Tibial nerve (tissue), 4 donors: ENCODE measurements around the gene TEKT4. TPM values are rescaled to one million over a fixed set of nuclear protein-coding genes. Genes with fewer than 3 reads are reported as not detected.
"Not testable (repeated sequence)": the region's sequence is repeated elsewhere in the genome, so short reads cannot be mapped to it uniquely, and the experiment has no call there.

Experiments
- DNase-seq, 2 donors: peaks; one replicate each; pipeline ENCODE4 v3.0.0-alpha.2; 2019; ENCODE audit warnings: low spot score in 2 of 2
- H3K27ac ChIP-seq, 4 donors: fragments of 200-600 bp; sonication (generic) in 3 of 4; one replicate each; pipeline ENCODE4 v1.5.1; 2017 to 2019; ENCODE audit warnings: mild to moderate bottlenecking in 1 of 4
- H3K27me3 ChIP-seq, 2 donors: fragments of 200-600 bp; sonication (generic) in 1 of 2; one replicate each; pipeline versions ENCODE4 v1.5.1 to v1.6.0; 2017 to 2019
- H3K36me3 ChIP-seq, 3 donors: fragments of 200-600 bp; sonication (generic); one replicate each; pipeline ENCODE4 v1.5.1; 2018 to 2019
- H3K4me1 ChIP-seq, 4 donors: fragments of 200-600 bp; sonication (generic) in 3 of 4; one replicate each; pipeline ENCODE4 v1.5.1; 2017 to 2019
- H3K4me3 ChIP-seq, 4 donors: fragments of 200-600 bp; sonication (generic) in 3 of 4; one replicate each; pipeline ENCODE4 v1.5.1; 2017 to 2019; ENCODE audit warnings: mild to moderate bottlenecking in 1 of 4, moderate library complexity in 1 of 4
- H3K9me3 ChIP-seq, 4 donors: fragments of 200-600 bp; sonication (generic) in 3 of 4; one replicate each; pipeline ENCODE4 v1.5.1; 2017 to 2019
- EP300 ChIP-seq, 2 donors: sonication (generic); formaldehyde crosslinking; IDR thresholded peaks; one replicate each; pipeline ENCODE4 v1.6.1; 2017; ENCODE audit warnings: antibody characterized with exemption in 2 of 2, mild to moderate bottlenecking in 1 of 2
- POLR2A ChIP-seq, 2 donors: fragments of 450-650 bp; IDR thresholded peaks; one replicate each; pipeline ENCODE4 v1.6.1; 2017; ENCODE audit warnings: antibody characterized with exemption in 2 of 2, mild to moderate bottlenecking in 2 of 2, moderate library complexity in 2 of 2
- WGBS, 2 donors: methylation state at CpG; one replicate each; pipeline ENCODE4 v1.1.5; 2018; 5-methylcytosine and 5-hydroxymethylcytosine counted together
- total RNA-seq, 4 donors: library from RNA; depleted of rRNA; stranded (reverse); fragments of >200 nt; gene quantifications; one replicate each; pipeline ENCODE4 v1.1.0, GENCODE V29; 2016
- TF ChIP-seq, protein P1 (sequence below), 5 experiments: fragments of 200-600 bp in 3 of 5; fragments of 450-650 bp in 2 of 5; sonication (generic) in 3 of 5; IDR thresholded peaks; one replicate each; pipeline ENCODE4 v1.5.1; 2016 to 2019; ENCODE audit warnings: antibody characterized with exemption in 5 of 5, mild to moderate bottlenecking in 3 of 5, moderate library complexity in 2 of 5

The TEKT4 gene, protein sequence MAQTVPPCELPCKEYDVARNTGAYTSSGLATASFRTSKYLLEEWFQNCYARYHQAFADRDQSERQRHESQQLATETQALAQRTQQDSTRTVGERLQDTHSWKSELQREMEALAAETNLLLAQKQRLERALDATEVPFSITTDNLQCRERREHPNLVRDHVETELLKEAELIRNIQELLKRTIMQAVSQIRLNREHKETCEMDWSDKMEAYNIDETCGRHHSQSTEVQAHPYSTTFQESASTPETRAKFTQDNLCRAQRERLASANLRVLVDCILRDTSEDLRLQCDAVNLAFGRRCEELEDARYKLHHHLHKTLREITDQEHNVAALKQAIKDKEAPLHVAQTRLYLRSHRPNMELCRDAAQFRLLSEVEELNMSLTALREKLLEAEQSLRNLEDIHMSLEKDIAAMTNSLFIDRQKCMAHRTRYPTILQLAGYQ
- not detected for total RNA-seq

- no peaks in the 10 kb centered on the region for H3K36me3 ChIP-seq
- no peak for DNase-seq
- no peak within 1 kb of the TSS for H3K27ac ChIP-seq
- peaks cover 0 to 7% (median 0%) of the 10 kb centered on the region in 4 donors for H3K4me1 ChIP-seq
- H3K27me3 ChIP-seq, result peaks cover 0 to 28% of the 10 kb centered on the region in 2 donors
- 61 to 64% methylated on average over 17 to 52 of the region's 59 CpGs for WGBS, 2 donors
- no peak for TF ChIP-seq POLR2A (IDR thresholded peaks at IDR 0.05)
- TF ChIP-seq EP300 (IDR thresholded peaks at IDR 0.05), result no peak
- H3K4me3 ChIP-seq, result no peak within 1 kb of the TSS
- no peaks in the 10 kb centered on the region for H3K9me3 ChIP-seq
These were observed at the start of gene TEKT4 for GRCh38 chr2:94871226-94872087. TSS of gene TEKT4 (plus strand) at chr2:94871430. CDS start at chr2:94871580, 150 bp downstream.

DNA sequence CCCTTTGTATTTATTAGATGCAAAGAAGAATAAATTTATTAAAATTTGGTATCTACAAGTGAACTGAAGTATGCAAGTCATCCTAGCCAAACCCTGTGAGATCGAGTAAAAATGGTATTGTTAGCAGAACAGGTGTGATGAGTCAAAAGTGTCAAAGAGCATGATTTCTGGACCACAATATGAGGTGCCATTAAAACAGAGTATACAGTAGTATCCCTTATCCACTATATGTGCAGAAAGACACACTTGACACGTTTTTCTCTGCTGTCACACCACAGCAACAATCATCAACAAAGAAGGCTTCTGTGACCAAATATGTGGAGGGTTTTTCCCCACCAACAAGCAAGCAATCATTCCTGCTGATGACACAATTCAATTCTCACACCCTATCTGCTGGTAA lies 32.0 kb upstream of the TEKT4 start:
- H3K9me3 ChIP-seq, result not testable (repeated sequence)

GRCh38 chr2:94856856-94857255 lies 14.4 kb upstream of the TEKT4 start:
- not testable (repeated sequence) for H3K27ac ChIP-seq, H3K9me3 ChIP-seq, H3K36me3 ChIP-seq, DNase-seq
- WGBS, 2 donors, result 4 to 5% methylated on average over 28 to 34 of the region's 35 CpGs
- Histone ChIP-seq H3K4me3 (peak overlapping the region in 2 of 4 donors; percentile 9 to 33), H3K27me3 (peaks cover 0 to 64% of the 10 kb centered on the region in 2 donors), H3K4me1 (peaks cover 0 to 23% (median 0%) of the 10 kb centered on the region in 4 donors)

More for the DNA sequence above, 32.0 kb upstream of the TEKT4 start:
- H3K4me1 ChIP-seq, H3K4me3 ChIP-seq, DNase-seq, H3K27me3 ChIP-seq, H3K27ac ChIP-seq, H3K36me3 ChIP-seq: not testable (repeated sequence)
- WGBS, 2 donors, result 32 to 41% methylated on average over 2 of the region's 2 CpGs

GRCh38 chr2:94857367-94858162 lies 13.7 kb upstream of the TEKT4 start:
- not testable (repeated sequence) for H3K36me3 ChIP-seq, DNase-seq, H3K27ac ChIP-seq, H3K9me3 ChIP-seq
- H3K4me3 ChIP-seq, result peak overlapping the region in 2 of 4 donors; percentile 9 to 33
- WGBS, 2 donors, result 7 to 17% methylated on average over 24 to 46 of the region's 58 CpGs
- H3K4me1 ChIP-seq, result peaks cover 0 to 23% (median 0%) of the 10 kb centered on the region in 4 donors
- H3K27me3 ChIP-seq, result peaks cover 0 to 71% of the 10 kb centered on the region in 2 donors

DNA sequence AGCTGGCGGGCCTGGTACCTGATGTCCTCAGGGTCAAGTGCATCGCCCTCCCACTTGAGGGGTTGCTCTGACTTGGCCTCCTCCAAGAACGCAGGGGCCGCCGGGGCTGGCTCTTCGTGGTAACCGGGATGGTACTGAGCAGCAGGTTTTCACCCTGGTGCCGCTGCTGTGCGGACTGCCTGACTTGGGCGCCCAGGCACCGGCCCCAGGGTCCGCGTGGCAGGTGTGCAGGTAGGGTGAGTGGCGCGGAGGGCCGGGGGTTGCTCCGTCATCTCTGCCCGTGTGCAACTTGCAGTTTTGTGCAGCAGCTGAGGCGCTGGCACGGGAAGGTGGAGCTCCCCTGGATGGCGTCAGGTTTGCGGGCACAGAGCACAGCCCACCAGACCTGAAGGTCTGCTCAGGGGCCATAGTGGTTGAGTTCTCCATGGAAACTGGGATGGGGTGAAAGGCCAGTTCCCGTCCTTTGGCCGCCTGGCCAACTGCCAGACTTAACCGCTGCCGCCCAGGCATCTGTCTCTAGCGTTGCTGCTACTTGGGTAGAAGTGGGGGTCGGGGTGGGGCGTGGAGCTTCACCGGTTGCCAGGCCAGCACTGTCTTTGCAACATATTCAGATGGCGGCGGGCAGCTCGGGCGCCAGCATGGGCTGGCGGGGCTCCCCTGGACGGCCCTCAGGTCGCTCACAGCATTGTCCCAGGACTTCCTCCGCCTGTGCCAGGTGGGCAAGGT lies 12.9 kb upstream of the TEKT4 start:
- 45 to 55% methylated on average over 31 to 35 of the region's 38 CpGs for WGBS, 2 donors
- DNase-seq, H3K9me3 ChIP-seq, H3K36me3 ChIP-seq, H3K27ac ChIP-seq, H3K4me3 ChIP-seq: not testable (repeated sequence)
- H3K27me3 ChIP-seq, result peaks cover 0 to 77% of the 10 kb centered on the region in 2 donors
- H3K4me1 ChIP-seq, result peaks cover 0 to 23% (median 0%) of the 10 kb centered on the region in 4 donors

GRCh38 chr2:94861308-94862152 lies 9.7 kb upstream of the TEKT4 start:
- H3K27me3 ChIP-seq, result peaks cover 0 to 70% of the 10 kb centered on the region in 2 donors
- peaks cover 0 to 23% (median 0%) of the 10 kb centered on the region in 4 donors for H3K4me1 ChIP-seq
- DNase-seq, result no peak
- no peaks in the 10 kb centered on the region for H3K36me3 ChIP-seq
- 5 to 7% methylated on average over 14 to 38 of the region's 60 CpGs for whole genome bisulfite sequencing, 2 donors
- H3K4me3 ChIP-seq, result no peak overlapping the region
- no peak for TF ChIP-seq POLR2A (IDR thresholded peaks at IDR 0.05)
- no peak for TF ChIP-seq EP300 (IDR thresholded peaks at IDR 0.05)
- TF ChIP-seq, protein P1, sequence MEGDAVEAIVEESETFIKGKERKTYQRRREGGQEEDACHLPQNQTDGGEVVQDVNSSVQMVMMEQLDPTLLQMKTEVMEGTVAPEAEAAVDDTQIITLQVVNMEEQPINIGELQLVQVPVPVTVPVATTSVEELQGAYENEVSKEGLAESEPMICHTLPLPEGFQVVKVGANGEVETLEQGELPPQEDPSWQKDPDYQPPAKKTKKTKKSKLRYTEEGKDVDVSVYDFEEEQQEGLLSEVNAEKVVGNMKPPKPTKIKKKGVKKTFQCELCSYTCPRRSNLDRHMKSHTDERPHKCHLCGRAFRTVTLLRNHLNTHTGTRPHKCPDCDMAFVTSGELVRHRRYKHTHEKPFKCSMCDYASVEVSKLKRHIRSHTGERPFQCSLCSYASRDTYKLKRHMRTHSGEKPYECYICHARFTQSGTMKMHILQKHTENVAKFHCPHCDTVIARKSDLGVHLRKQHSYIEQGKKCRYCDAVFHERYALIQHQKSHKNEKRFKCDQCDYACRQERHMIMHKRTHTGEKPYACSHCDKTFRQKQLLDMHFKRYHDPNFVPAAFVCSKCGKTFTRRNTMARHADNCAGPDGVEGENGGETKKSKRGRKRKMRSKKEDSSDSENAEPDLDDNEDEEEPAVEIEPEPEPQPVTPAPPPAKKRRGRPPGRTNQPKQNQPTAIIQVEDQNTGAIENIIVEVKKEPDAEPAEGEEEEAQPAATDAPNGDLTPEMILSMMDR (IDR thresholded peaks at IDR 0.05), result no peak
- H3K27ac ChIP-seq, result no peak overlapping the region
- H3K9me3 ChIP-seq, result no peaks in the 10 kb centered on the region

- 85% methylated on average over 17 of the region's 17 CpGs for WGBS, 2 donors
- not testable (repeated sequence) for H3K4me3 ChIP-seq, H3K36me3 ChIP-seq, H3K4me1 ChIP-seq, H3K9me3 ChIP-seq, DNase-seq, H3K27ac ChIP-seq
- H3K27me3 ChIP-seq, result peaks cover 0 to 57% of the 10 kb centered on the region in 2 donors
These were observed 8.3 kb upstream of the TEKT4 start for GRCh38 chr2:94862903-94863302.
